ENCODE results near the gene CECR2. TPM values are rescaled to one million over a fixed set of nuclear protein-coding genes. Genes with fewer than 3 reads are reported as not detected.

The CECR2 gene
- total and polyA plus RNA-seq, 2 of the 8 experiments (the other 6 are each of a cell fraction or from before 2014, with no cell fraction given): 18.3 to 123 TPM

DNA sequence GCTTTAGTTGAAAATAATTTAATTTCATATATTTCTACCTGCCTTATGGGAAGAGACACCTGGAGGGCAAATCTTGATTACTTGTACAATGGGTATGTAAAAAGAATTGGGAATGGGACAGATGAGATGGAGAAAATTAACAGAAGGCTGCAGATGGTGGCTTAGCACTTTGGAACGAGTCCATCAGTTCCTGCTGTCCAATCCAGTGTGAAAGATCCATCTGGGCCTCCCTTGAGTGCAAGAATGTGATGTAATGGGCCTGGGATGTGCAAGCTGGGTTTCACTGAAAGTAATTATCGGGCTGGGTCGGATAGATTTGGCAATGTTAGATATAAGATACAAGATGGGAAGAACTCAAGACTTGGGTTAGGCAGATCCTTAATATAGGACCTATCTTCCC is 42.0 kb downstream of the CECR2 start:
- Histone ChIP-seq H4K8ac (ENCODE audit: extremely low read depth, insufficient read depth, low read length) (no peak overlapping the region), H3K27me3 (replicated peaks in 1 of 4; ENCODE audit: control insufficient read depth in 3 of 4, extremely low read depth in 1 of 4, insufficient read depth in 3 of 4, low read length in 3 of 4) (no peaks in the 10 kb centered on the region), H3K4me1 (replicated peaks in 1 of 4; ENCODE audit: control insufficient read depth in 3 of 4, insufficient read depth in 4 of 4, low read length in 3 of 4) (peaks cover 6 to 24% (median 17%) of the 10 kb centered on the region in 4 experiments; a peak in 6 of 7 replicates), H3K79me2 (ENCODE audit: control insufficient read depth in 1 of 2, insufficient read depth in 2 of 2, low read length in 2 of 2) (peaks cover 53 to 100% of the 10 kb centered on the region in 2 experiments), H3K4me3 (ENCODE audit: extremely low read depth in 1 of 4, insufficient read depth in 2 of 4, low read depth in 3 of 4, low read length in 4 of 4) (no peak overlapping the region), H3K4me2 (ENCODE audit: insufficient read depth in 1 of 2, low read depth in 2 of 2, low read length in 2 of 2) (no peak overlapping the region; a peak in 1 of 4 replicates), H2BK5ac (ENCODE audit: low read depth, low read length) (no peak overlapping the region; the same call in 1 of the 2 replicates), H2BK12ac (ENCODE audit: low read depth, low read length) (no peak overlapping the region), H4K91ac (replicated peaks; ENCODE audit: insufficient read length, low read length) (no peak overlapping the region), H3K4ac (replicated peaks; ENCODE audit: insufficient read length, low read depth, low read length) (no peak overlapping the region), H3K23me2 (ENCODE audit: low read depth, low read length) (no peaks in the 10 kb centered on the region), H2BK20ac (ENCODE audit: low read length) (no peak overlapping the region), H3K9ac (replicated peaks in 1 of 4; ENCODE audit: extremely low read depth in 1 of 4, low read depth in 3 of 4, low read length in 3 of 4) (no peak overlapping the region), H3K14ac (ENCODE audit: insufficient read length) (no peak overlapping the region), H3K27ac (ENCODE audit: low read depth, low read length) (no peak overlapping the region), H3K23ac (ENCODE audit: insufficient read length) (no peak overlapping the region), H3K79me1 (ENCODE audit: low read depth, low read length) (peaks cover 6% of the 10 kb centered on the region; the same call in 1 of the 2 replicates), H3K56ac (replicated peaks; ENCODE audit: insufficient read length, low read depth, low read length) (no peak overlapping the region), H2AK5ac (ENCODE audit: low read depth, low read length) (no peak overlapping the region), H4K5ac (ENCODE audit: insufficient read length, low read depth, low read length) (no peak overlapping the region), H3K9me3 (ENCODE audit: insufficient read depth in 2 of 2, low read depth in 1 of 2, low read length in 1 of 2) (no peaks in the 10 kb centered on the region), H2AFZ (ENCODE audit: low read length) (no peak overlapping the region), H3K18ac (ENCODE audit: extremely low read depth, low read length) (no peak overlapping the region), H3K36me3 (ENCODE audit: control insufficient read depth in 2 of 4, insufficient read depth in 4 of 4, low read length in 3 of 4) (no peaks in the 10 kb centered on the region), H4K20me1 (replicated peaks in 1 of 2; ENCODE audit: control insufficient read depth in 1 of 2, insufficient read depth in 2 of 2, low read length in 2 of 2) (peaks cover 27 to 37% of the 10 kb centered on the region in 2 experiments), H2BK120ac (replicated peaks; ENCODE audit: low read depth, low read length) (no peak overlapping the region), H2BK15ac (ENCODE audit: low read length) (no peak overlapping the region)
- DNase-seq (ENCODE audit: low read depth in 1 of 2, low spot score in 2 of 2): no peak
- CTCF ChIA-PET (ENCODE audit: partially characterized antibody): interaction anchor here (0.5 to 2.0 kb wide), 2 partner anchors 8 to 9 kb away, joined by 4 to 6 read pairs; no protein-coding TSS in a partner anchor
- 91% methylated on average over 3 of the region's 3 CpGs; no CpG with 5 or more reads in 1 of the 2 experiments for WGBS, 2 experiments (ENCODE audit: extremely low coverage in 1 of 2, insufficient coverage in 1 of 2, insufficient read length in 1 of 2, insufficient replicate concordance in 2 of 2, low coverage in 1 of 2, low lambda C conversion rate in 2 of 2, missing lambda C conversion rate in 1 of 2)
- no peak for FAIRE-seq
- POLR2A ChIA-PET (ENCODE audit: partially characterized antibody): no interaction called here
- no peak for TF ChIP-seq CEBPB (IDR thresholded peaks at IDR 0.05; ENCODE audit: low read depth, low read length)
- TF ChIP-seq BACH1 (IDR thresholded peaks at IDR 0.05; ENCODE audit: low read length): no peak
- TF ChIP-seq KDM1A (IDR thresholded peaks at IDR 0.05; ENCODE audit: borderline replicate concordance, low read length): no peak
- TF ChIP-seq SIRT6 (IDR thresholded peaks at IDR 0.05; ENCODE audit: low read length): no peak
